ENCODE results near the gene SURF1. TPM values are rescaled to one million over a fixed set of nuclear protein-coding genes. Genes with fewer than 3 reads are reported as not detected.

SURF1 gene
- polyA plus RNA-seq, 1 experiment, result 46.1 TPM

DNA sequence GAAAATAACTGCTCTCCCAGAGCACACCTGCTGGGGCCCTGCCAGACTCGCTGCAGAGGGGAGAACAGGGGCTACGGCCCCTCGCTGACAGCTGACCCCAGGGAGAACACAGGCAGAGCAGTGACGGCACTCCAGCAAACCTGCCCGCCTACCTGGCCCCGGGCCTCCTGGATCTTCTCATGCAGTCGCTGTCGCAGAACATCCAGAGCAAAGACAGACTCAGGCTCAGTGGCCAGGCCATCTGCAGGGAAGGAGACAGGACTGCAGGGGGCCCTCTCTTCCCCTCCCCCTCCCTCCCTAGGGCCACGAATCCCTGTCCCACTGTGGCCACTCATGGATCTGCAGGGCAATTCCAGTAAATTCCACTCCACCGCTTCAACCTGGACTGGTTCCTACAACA, 22.7 kb downstream of the SURF1 start:
- no peak for DNase-seq (ENCODE audit: low read depth)
- TF ChIP-seq, protein P1, sequence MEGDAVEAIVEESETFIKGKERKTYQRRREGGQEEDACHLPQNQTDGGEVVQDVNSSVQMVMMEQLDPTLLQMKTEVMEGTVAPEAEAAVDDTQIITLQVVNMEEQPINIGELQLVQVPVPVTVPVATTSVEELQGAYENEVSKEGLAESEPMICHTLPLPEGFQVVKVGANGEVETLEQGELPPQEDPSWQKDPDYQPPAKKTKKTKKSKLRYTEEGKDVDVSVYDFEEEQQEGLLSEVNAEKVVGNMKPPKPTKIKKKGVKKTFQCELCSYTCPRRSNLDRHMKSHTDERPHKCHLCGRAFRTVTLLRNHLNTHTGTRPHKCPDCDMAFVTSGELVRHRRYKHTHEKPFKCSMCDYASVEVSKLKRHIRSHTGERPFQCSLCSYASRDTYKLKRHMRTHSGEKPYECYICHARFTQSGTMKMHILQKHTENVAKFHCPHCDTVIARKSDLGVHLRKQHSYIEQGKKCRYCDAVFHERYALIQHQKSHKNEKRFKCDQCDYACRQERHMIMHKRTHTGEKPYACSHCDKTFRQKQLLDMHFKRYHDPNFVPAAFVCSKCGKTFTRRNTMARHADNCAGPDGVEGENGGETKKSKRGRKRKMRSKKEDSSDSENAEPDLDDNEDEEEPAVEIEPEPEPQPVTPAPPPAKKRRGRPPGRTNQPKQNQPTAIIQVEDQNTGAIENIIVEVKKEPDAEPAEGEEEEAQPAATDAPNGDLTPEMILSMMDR (IDR thresholded peaks at IDR 0.05; ENCODE audit: insufficient read depth, low read depth, low read length), result no peak
- ChIA-PET POLR2A (no interaction called here), CTCF (interaction anchor here (0.6 kb wide), 1 partner anchor 70 kb away, joined by 3 read pairs; no protein-coding TSS in a partner anchor)
- no peak overlapping the region for H3K4me3 ChIP-seq (ENCODE audit: low read depth, low read length)
- H3K27me3 ChIP-seq (ENCODE audit: control insufficient read depth, insufficient read depth, low read length), result no peaks in the 10 kb centered on the region
- H3K36me3 ChIP-seq (ENCODE audit: control insufficient read depth, insufficient read depth, low read length), result peaks cover 32% of the 10 kb centered on the region

DNA sequence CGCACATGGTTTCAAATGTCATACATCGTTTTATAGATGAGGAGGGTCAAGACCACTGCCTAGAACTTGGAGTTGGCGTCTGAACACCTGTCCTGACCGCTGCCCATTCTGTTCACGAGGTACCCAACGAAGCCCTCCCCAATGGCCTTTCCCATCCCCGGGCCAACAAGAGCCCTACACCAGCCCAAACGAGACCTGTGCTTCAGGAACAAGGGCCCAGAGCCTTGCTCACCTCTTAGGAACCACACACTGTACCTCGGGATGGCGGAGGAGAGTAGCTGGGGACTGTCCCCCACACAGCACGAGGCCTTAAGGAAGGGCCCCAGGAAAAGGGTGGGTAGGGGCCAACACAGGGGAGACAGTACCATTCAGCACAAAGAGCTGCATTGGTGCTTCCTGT, 23.3 kb downstream of the SURF1 start:
- DNase-seq (ENCODE audit: low read depth), result no peak
- POLR2A ChIA-PET, result no interaction called here
- peaks cover 32% of the 10 kb centered on the region for H3K36me3 ChIP-seq (ENCODE audit: control insufficient read depth, insufficient read depth, low read length)
- no peak overlapping the region for H3K4me3 ChIP-seq (ENCODE audit: low read depth, low read length)
- no peaks in the 10 kb centered on the region for H3K27me3 ChIP-seq (ENCODE audit: control insufficient read depth, insufficient read depth, low read length)
- CTCF ChIA-PET, result interaction anchor here (0.7 kb wide), 1 partner anchor 394 kb away, joined by 3 read pairs; no protein-coding TSS in a partner anchor
- TF ChIP-seq, protein P1 (IDR thresholded peaks at IDR 0.05; ENCODE audit: insufficient read depth, low read depth, low read length), result no peak

DNA sequence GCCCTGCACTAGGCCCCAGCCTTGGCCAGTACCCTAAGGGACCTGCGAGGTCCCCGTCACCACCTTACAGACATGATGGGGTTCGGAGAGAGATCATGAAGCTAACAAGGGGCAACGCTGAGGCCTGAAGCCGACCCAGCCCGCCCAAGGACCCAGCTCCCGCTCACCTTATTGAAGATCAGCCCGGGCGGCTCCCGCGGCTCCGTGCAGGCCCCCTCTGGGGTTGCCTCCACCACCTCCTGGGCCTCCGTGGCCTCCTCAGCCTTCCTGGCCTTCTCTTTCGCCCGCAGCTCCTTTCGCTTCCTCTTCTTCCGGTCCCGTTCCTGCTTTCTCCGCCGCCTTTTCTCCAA, 23.9 kb downstream of the SURF1 start:
- Histone ChIP-seq H3K4me3 (ENCODE audit: low read depth, low read length) (no peak overlapping the region), H3K36me3 (ENCODE audit: control insufficient read depth, insufficient read depth, low read length) (peaks cover 32% of the 10 kb centered on the region), H3K27me3 (ENCODE audit: control insufficient read depth, insufficient read depth, low read length) (no peaks in the 10 kb centered on the region)
- ChIA-PET POLR2A (no interaction called here), CTCF (interaction anchor here (0.7 to 1.2 kb wide), 2 partner anchors 146 to 395 kb away, joined by 3 to 7 read pairs; no protein-coding TSS in a partner anchor)
- TF ChIP-seq, protein P1 (IDR thresholded peaks at IDR 0.05; ENCODE audit: insufficient read depth, low read depth, low read length), result no peak
- no peak for DNase-seq (ENCODE audit: low read depth)

DNA sequence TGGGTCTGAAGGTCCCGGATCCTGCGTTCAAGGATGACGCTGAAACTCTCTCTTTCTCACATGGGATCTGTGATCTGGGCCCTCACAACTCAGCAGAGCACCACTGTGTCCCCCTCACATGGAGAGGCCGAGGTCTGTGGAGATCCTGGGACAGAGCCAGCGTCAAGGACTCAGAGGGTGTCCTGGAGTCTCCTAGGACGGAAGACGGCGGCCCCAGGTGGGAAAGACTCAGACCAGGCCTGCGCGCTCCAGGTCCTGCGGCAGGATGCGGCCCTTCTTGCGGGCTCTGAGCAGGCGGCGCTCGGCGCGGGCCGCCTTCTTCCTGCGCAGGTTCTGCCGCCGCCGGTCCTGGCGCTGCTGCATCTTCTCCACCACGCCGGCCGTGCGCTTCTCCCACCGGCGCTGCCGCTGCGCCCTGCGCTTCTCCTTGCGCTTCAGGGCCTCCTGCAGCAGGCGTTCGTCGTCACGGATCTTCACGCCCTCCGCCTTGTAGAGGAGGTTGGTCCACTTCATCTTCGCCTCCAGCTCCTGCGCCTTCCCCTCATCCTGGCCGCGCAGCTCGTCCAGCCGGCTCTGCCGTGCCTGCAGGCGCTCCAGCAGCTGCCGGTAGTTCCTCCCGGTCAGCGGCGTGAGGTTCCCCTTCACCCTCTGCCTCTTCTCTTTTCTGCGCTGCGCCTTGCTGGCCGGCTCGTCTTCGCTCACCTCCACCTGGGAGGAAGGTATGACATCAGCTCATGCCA, 24.5 kb downstream of the SURF1 start:
- no peaks in the 10 kb centered on the region for H3K27me3 ChIP-seq (ENCODE audit: control insufficient read depth, insufficient read depth, low read length)
- peaks cover 32% of the 10 kb centered on the region for H3K36me3 ChIP-seq (ENCODE audit: control insufficient read depth, insufficient read depth, low read length)
- ChIA-PET CTCF (interaction anchor here (1.2 to 2.8 kb wide), 2 partner anchors 145 kb away, joined by 7 to 16 read pairs; no protein-coding TSS in a partner anchor), POLR2A (no interaction called here)
- H3K4me3 ChIP-seq (ENCODE audit: low read depth, low read length), result no peak overlapping the region
- no peak for DNase-seq (ENCODE audit: low read depth)
- TF ChIP-seq, protein P1 (IDR thresholded peaks at IDR 0.05; ENCODE audit: insufficient read depth, low read depth, low read length), result no peak

DNA sequence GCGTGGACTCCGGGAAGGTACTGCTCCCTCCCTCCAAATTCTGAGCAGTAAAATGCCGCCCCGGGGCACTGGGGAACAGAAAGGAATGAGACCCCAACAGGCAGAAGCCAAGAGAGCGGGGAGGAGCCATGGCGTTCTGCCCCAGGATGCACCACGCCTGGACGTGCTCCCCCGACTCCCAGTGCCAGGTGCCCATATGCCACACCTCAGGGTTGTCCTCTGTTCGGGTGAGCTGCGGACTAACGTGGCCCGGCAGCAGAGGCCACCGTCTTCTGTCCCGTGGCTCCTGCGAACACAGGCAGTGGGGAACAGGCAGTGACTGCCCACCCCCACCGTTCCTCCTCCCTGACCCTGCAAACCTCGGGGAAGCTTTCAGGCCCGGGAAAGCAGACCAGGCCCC, 25.1 kb downstream of the SURF1 start:
- CTCF ChIA-PET, result interaction anchor here (2.3 to 2.8 kb wide), 2 partner anchors 12 to 145 kb away, joined by 13 to 16 read pairs; no protein-coding TSS in a partner anchor
- no peak overlapping the region for H3K4me3 ChIP-seq (ENCODE audit: low read depth, low read length)
- POLR2A ChIA-PET, result no interaction called here
- H3K27me3 ChIP-seq (ENCODE audit: control insufficient read depth, insufficient read depth, low read length), result no peaks in the 10 kb centered on the region
- H3K36me3 ChIP-seq (ENCODE audit: control insufficient read depth, insufficient read depth, low read length), result peaks cover 32% of the 10 kb centered on the region
- TF ChIP-seq, protein P1 (IDR thresholded peaks at IDR 0.05; ENCODE audit: insufficient read depth, low read depth, low read length), result no peak
- DNase-seq (ENCODE audit: low read depth), result no peak

Measured in BJ (cell line).